HG03066 (cell line): Measurements from ENCODE around the gene FOXJ2.
"Not testable (repeated sequence)": the region's sequence is repeated elsewhere in the genome, so short reads cannot be mapped to it uniquely, and the experiment has no call there.

Source experiments
- ATAC-seq: cut with Tn5 transposase; IDR thresholded peaks from one replicate; pipeline ENCODE4 v1.9.1; 2021; ENCODE audit warnings: low read depth; ENCODE audit not compliant: unreplicated experiment

Gene FOXJ2

DNA sequence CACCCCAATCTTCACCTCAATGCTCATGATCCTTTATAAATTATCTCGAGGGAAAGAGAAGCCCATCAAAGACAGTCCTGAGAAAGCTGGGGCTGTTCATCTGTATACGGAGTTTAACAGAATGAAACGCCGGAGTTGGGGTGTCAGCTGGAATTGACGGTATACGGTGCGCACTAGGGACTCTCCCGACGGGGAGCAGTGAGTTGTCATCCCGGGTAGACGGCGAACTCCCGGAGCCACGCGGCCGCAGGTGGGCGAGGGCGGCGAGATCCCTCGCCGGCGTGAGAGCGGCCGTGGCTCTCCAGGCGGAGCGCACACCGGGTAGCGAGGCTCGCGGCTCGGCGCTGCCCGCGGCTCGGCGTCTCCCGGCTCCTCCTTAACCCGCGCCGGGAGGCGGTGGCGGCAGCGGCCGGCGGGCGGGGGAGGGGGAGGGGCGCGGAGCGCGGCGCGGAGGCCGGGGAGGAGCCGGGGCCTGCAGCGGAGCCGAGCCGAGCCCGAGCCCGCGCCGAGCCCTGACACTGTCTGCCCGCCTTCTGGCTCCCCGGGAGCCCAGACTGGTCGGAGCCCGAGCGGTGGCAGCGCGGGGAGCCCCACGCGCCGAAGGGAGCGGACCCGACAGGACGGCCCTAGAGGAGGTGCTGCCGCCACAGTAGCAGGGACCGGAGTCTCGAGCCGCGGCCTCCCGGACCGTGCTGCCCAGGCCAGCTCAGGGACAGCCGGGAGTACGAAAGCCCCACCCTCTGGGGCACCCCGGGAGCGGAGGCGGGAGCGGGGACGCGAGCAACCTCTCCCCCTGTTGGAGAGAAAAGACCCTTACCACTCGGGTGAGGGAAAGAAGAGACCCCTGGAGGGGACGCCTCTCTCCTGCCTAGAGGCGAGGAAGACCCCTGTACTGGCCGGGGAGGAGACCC, at the start of gene FOXJ2:
Gene FOXJ2 (plus strand): TSS at position 475 of the 911 bp plus-strand sequence. CDS start 7,117 bp downstream, outside the sequence.
- peak; percentile 69 for ATAC-seq

GRCh38 chr12:7983019-7983418, 49.5 kb upstream of the FOXJ2 start:
- ATAC-seq = not testable (repeated sequence)

- ATAC-seq = not testable (repeated sequence)
Measured at GRCh38 chr12:7983460-7983859, 49.1 kb upstream of the FOXJ2 start.

- ATAC-seq = no peak
Measured at GRCh38 chr12:7984900-7985299, 47.6 kb upstream of the FOXJ2 start.

DNA sequence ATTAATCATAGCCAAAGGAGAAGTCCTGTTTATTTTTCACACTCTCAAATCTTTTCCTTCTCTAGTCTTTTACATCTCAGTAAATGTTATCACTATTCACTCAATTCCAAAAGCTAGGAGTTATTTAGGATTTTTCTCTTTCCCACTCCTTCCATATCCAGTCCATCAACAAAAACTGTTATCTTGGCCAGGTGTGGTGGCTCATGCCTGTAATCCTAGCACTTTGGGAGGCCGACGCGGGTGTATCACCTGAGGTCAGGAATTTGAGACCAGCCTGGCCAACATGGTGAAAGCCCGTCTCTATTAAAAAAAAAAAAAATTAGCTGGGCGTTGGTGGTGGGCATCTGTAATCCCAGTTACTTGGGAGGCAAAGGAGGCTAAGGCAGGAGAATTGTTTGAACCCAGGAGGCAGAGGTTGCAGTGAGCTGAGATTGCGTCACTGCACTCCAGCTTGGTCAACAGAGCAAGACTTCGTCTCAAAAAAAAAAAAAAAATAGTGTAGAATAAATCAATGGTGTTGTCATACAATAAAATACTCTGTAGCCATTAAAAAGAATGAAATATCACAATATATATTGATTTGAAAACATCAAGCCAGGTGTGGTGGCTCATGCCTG, 46.6 kb upstream of the FOXJ2 start:
- ATAC-seq = no peak

DNA sequence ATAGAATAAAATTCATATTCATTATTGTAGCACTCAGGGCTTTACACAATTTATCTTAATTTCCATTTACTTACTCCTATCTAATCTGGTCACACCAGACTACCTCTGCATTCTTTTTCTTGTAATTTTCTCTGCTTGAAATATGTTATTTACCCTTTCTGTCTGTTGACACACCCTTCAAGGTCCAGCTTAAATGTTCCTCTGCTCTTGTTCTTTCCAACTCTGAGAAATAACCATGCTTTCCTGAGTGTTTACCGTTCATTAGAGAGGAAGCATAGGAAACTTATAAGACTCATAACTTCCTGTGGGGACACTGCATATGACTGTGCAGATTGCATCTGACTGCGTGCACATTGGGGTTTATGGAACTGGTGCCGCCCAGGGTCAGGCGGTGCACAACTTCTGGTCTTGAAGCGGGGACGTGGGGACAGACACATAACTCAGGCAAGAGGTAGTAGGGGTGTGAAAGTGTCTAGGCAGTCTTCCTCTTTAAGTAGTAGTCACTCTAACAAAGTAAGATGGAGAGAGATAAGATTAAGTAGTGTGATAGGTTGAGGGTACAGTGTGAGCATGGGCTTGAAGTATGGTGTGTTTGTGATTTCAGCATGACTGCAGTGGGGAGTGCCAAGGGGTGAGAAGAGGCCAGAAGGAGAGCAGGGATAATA, 42.6 kb upstream of the FOXJ2 start:
- no peak for ATAC-seq

DNA sequence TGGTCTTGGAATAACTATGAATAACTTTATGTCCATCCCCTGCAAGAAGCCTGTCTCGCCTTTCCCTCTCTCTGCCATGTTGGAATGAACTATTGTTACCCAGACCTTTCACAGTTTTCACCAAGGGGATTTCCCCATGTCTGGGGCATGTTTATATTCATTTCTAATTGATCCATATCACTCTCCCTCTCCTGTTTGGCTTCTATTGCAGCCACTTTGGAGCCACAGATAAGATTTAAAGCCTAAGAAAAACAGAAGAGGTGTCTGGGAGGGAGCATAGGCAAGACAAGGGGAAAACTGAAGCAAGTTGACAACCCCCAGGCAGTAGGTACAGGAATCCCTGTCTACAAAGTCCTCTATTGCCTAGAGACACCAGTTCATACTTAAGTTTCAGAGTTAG, 41.0 kb upstream of the FOXJ2 start:
- no peak for ATAC-seq

DNA sequence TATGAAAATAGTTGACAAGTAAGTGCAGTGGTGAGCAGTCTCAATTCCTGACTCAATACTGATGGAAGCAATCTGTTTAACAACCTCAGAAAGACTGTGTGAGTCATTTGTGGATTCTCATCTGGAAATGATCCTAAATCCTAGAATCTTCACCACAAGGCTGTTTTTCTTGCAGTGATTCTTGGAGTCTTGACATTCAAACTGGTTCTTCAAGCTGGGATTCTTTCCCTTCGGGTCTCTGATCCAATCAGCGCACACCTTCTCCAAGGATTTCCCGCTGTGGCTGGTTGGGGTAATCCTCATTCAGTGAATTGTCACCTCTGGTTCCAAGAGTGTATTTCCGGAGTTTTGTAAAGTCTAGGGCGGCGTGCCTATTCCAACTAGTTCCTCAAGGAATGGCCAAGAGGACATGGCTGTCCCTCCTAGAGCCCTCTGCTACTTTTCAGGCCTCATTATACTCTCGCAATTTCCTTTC, 37.7 kb upstream of the FOXJ2 start:
- no peak for ATAC-seq

DNA sequence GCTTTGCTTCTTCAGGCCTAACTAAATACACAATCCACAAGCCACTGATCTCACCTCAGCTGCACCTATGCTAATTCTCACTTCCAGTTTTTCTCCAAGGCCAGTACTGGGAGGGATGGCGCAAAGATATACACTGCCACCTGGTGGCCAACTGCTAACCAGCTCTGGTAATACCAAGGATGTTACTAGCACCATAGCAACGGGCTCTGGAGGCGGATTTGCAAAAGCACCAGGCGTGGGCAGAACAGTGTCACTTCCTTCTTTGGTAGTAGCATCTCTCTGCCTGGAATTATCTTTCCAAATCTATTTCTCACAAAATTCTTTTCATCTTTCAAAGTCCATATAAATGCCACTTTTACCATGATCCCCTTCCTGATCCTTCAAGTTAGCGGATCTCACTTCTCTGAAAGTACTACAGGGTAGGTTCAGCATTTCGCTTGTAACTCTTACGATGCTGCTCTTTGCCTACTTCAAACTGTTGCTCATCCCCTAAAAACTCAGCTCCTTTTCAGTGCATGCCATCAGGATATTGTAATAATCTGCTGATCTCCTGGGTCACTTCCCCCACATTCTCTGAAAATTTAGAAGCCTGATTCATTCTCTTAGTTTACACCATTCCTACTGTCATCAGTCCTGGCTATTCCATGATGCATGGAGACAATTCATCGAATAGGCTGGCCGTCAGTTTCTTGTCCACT, 37.1 kb upstream of the FOXJ2 start:
- ATAC-seq = peak; percentile 95

DNA sequence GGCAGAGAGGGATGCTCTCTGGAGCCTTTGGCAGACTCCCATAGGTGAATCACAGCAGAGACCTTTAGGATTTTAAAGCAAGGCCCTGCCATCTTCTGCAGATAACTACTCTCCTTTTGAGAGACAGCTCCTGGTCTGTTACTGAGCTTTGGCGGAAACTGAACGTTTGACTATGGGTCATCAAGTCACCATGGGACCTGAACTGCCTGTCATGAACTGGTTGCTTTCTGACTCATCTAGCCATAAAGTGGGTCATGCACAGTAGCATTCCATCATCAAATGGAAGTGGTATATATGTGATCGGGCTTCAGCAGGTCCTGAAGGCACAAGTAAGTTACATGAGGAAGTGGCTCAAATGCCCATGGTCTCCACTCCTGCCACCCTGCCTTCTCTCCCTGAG, 31.7 kb upstream of the FOXJ2 start:
- ATAC-seq = not testable (repeated sequence)

- ATAC-seq = not testable (repeated sequence)
Measured at GRCh38 chr12:8001496-8001895, 31.0 kb upstream of the FOXJ2 start.

DNA sequence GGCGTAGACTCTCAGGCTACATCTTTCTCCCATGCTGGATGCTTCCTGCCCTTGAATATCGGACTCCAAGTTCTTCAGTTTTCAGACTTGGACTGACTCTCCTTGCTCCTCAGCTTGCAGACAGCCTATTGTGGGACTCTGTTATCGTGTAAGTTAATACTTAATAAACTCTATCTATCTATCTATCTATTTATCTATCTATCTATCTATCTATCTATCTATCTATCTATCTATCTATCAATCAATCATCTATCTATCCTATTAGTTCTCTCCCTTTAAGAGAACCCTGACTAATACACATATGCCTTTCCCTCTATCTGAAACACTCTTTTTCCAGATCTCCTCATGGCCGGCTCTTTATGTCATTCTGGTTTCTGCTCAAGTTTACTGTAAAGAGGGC, 27.6 kb upstream of the FOXJ2 start:
- ATAC-seq = not testable (repeated sequence)

- no peak for ATAC-seq
Measured at GRCh38 chr12:8011331-8011730, 21.2 kb upstream of the FOXJ2 start.

DNA sequence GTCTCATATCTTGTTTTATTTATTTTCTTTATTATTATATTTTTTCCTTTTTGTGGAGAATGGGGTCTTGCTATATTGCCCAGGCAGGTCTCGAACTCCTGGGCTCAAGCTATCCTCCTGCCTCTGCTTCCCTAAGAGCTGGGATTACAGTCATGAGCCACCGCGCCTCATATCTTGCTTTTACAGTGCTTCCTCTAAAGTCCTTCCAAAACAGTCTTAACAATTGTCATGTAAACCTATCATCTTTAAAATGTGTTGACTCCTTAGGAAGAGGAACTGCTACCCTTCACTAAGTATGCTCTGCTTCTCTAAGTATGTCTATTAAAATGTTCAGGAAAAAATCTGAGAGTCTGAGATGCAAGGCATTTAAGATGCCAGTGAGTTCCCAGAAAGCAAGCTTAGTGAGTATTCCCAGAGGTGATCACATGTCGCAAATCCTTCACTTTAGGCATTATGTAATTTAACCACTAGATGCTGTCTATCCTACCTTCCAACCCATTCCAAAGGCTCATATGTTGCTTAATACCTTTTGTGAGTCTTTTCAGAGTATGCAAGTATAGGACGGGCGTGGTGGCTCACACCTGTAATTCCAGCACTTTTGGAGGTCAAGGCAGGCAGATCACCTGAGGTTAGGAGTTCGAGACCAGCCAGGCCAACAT, 19.7 kb upstream of the FOXJ2 start:
- ATAC-seq = no peak

DNA sequence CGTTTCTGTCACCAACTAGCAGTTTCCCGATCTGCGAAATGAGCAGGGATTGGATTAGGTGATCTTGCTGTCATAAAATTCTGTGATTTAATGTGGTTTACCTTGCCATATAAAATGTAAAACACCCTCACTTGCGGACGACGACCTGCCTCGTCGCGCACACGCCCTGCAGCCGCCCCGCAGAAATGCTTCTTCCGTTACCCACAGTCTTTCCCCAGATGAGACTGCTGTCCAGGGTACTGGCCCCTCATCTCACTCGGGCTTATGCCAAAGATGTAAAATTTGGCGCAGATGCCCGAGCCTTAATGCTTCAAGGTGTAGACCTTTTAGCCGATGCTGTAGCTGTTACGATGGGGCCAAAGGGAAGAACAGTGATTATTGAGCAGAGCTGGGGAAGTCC, 17.7 kb upstream of the FOXJ2 start:
- no peak for ATAC-seq

- ATAC-seq = not testable (repeated sequence)
Measured at GRCh38 chr12:8018213-8018612, 14.3 kb upstream of the FOXJ2 start.

GRCh38 chr12:8018666-8019581, 13.6 kb upstream of the FOXJ2 start:
- ATAC-seq = no peak

DNA sequence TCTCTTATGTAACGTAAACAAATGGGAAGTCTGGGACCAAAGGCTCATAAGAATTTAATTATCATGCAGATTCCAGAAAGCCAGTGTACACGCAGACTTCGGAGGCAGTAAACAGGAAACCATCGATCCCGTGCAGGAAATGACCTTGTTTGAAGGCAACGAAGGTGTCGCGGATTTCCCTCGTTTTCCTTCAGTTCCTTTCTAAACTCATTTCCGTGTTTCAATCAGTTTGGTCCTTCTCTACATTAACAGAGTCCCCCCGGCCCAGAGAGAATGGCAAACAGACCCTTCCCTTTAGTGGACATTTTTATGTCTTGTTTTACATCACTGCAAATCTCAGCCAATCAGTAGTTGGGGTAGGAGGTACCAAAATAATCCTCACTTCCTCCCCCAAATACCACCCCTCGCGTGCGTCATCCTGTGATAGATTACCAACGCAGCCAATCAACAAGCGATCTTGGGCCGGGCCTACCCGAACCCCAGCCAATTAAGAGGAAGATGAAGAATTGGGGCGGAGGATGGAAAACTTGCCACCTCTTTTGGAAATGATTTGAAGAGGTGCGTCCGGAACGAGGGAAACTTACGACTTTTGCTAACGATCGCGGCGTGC, 6.1 kb upstream of the FOXJ2 start:
- peak; percentile 97 for ATAC-seq

DNA sequence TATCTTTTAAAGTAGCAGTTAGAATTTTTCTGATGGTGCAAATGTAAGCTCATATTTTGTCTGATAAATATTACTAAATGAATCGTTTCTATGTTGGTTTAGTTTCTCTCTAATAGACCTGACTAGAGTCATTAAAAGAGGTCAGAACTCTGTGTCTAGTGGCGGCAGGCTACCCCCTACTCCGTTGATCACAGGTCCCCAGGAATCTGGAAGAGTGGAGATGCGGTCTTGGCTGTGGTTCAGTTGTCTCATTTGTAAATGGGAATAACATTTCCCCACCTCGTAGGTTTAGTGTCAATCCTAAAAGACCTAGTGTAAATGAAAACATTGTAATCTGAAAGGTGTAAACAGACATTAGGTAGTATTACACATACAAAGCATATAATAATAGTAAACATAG, 4.7 kb upstream of the FOXJ2 start:
- no peak for ATAC-seq
